ENCODE measurements around the gene IGFBP2.

IGFBP2 gene

GRCh38 chr2:216665242-216665641 is 32.0 kb downstream of the IGFBP2 start:
- DNase-seq: no peak

GRCh38 chr2:216665717-216666116 is 32.5 kb downstream of the IGFBP2 start:
- no peak for DNase-seq

- DNase-seq: peak; percentile 63
Observed at GRCh38 chr2:216666461-216667233, 33.4 kb downstream of the IGFBP2 start.

GRCh38 chr2:216670266-216671080 is 37.3 kb downstream of the IGFBP2 start:
- DNase-seq: no peak

GRCh38 chr2:216671081-216671411 is 37.8 kb downstream of the IGFBP2 start:
- DNase-seq: no peak

GRCh38 chr2:216671791-216672343 is 38.6 kb downstream of the IGFBP2 start:
- no peak for DNase-seq

GRCh38 chr2:216672466-216672865 is 39.2 kb downstream of the IGFBP2 start:
- DNase-seq: no peak

GRCh38 chr2:216673021-216673420 is 39.8 kb downstream of the IGFBP2 start:
- no peak for DNase-seq

GRCh38 chr2:216673609-216674008 is 40.4 kb downstream of the IGFBP2 start:
- no peak for DNase-seq

GRCh38 chr2:216674376-216674775 is 41.2 kb downstream of the IGFBP2 start:
- DNase-seq: no peak

- DNase-seq: no peak
Observed at GRCh38 chr2:216676630-216677029, 43.4 kb downstream of the IGFBP2 start.

- no peak for DNase-seq
Observed at GRCh38 chr2:216677439-216678097, 44.3 kb downstream of the IGFBP2 start.

- no peak for DNase-seq
Observed at GRCh38 chr2:216678098-216678465, 44.9 kb downstream of the IGFBP2 start.

- DNase-seq: no peak
Observed at GRCh38 chr2:216678813-216679657, 45.8 kb downstream of the IGFBP2 start.

GRCh38 chr2:216679658-216680024 is 46.4 kb downstream of the IGFBP2 start:
- DNase-seq: no peak

- DNase-seq: no peak
Observed at GRCh38 chr2:216680951-216681629, 47.9 kb downstream of the IGFBP2 start.

GRCh38 chr2:216681683-216682082 is 48.5 kb downstream of the IGFBP2 start:
- no peak for DNase-seq

- no peak for DNase-seq
Observed at GRCh38 chr2:216683846-216684245, 50.6 kb downstream of the IGFBP2 start.

- DNase-seq: no peak
Observed at GRCh38 chr2:216685327-216685875, 52.2 kb downstream of the IGFBP2 start.

GRCh38 chr2:216687111-216687510 is 53.9 kb downstream of the IGFBP2 start:
- no peak for DNase-seq

- DNase-seq: no peak
Observed at GRCh38 chr2:216687646-216688045, 54.4 kb downstream of the IGFBP2 start.

Data from NCI-H2029 (cell line).